NCI-H2029 (cell line): ENCODE results near the gene BTNL8.
"Not testable (repeated sequence)": the region's sequence is repeated elsewhere in the genome, so short reads cannot be mapped to it uniquely, and the experiment has no call there.

Experiments
- DNase-seq: peaks from one replicate; lab custom pipeline; 2025; lab: John Stamatoyannopoulos, UW

The BTNL8 gene

GRCh38 chr5:180874804-180875582 is 24.0 kb upstream of the BTNL8 start:
- DNase-seq: no peak

DNA sequence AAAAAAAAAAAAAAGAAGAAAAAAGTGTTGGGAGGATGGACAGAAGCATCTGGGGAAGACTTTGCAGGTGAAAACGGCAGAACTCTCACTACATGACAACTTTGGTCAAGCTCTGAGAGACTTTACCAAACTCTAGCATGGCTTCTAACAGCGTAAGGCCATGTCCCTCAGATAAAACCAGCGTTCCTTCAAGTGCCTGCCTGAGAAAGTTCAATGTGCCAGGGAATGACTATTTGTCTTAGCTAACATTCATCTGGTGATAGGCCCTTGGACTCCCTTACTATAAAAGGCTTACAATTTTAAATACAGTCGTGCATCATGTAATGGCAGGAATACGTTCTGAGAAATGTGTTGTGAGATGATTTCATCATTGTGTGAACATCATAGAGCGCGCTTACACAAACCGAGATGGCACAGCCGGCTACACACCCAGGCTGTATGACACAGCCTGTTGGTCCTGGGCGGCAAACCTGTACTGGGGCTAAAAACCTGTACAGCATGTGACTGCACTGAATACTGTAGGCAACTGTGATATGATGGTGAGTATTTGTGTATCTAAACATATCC is 23.0 kb upstream of the BTNL8 start:
- DNase-seq: no peak

- DNase-seq: peak; percentile 52
These were observed 13.0 kb upstream of the BTNL8 start for GRCh38 chr5:180885845-180886529.

- DNase-seq: no peak
These were observed 9.6 kb upstream of the BTNL8 start for GRCh38 chr5:180889381-180889780.

GRCh38 chr5:180895330-180895729 is 3.6 kb upstream of the BTNL8 start:
- DNase-seq: not testable (repeated sequence)

DNA sequence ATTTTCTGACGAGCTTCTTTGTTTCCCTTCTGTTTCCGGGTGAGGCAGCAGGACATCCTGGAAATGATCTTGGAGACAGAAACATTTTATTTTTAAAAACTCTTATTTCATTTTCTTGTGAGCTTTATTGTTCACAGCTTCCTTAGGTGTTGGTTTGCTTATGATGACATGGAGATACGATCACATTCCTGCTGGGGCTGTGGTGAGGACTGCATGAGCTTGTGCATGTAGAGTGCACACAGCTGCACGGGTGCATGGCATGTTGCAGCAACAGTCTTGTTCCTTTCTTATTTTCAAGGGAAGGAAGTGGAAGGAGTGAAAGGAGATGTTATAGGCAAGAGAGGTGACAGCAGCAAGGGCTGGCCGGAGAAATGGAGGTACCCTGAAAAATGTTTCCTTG is 1.2 kb downstream of the BTNL8 start:
- DNase-seq: no peak

GRCh38 chr5:180901319-180902009 is 2.5 kb downstream of the BTNL8 start:
- DNase-seq: no peak

GRCh38 chr5:180908400-180908799 is 9.4 kb downstream of the BTNL8 start:
- no peak for DNase-seq

DNA sequence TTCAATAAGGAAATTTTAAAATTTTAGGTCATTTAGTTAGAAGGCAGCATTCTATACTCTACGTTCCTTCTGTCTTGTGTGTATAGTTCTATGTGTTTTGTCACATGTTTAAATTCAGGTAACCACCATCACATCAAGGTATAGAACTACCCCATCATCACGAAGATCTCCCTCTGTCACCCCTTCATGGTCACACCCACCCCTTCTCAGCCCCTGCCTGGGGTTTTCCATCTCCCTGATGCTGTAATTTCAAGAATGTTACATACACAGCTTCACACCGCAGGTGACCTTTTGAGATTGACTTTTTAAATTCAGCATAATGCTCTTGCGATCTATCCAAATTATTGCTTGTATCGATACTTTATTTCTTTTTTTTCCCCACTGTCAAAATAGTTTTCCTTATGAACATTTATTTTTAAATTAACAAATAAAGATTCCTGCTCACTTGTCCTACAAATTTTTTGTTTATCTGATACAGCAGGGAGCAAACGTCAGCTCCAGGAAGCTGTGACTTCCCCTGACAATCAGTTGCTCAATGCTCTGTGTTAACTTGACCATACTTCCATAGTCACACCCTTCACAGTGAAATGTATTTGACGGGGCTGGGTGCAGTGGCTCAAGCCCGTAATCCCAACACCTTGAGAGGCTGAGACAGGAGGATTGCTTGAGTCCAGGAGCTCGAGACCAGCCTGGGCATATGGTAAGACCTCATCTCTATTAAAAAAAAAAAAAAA is 10.2 kb downstream of the BTNL8 start:
- no peak for DNase-seq

DNA sequence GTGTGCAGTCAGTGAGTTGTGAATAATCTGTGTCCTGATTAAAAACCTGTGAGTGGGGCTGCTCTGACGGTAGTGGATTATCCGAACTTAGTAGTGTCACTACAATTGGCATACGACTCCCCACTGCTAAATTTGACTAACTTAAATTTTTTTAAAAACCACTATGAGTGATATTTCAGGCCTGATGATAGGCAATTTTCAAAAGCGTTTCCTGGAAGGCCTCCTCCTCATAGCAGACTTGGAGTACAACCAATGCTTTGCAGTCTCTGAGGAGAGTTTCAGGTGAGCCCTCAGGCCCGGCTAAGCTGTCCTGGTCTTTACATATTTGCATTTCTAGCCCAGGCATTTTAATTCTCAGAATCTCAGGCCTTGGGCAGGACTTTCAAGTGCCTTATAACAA is 10.8 kb downstream of the BTNL8 start:
- DNase-seq: no peak

GRCh38 chr5:180910182-180910581 is 11.2 kb downstream of the BTNL8 start:
- no peak for DNase-seq

GRCh38 chr5:180910735-180911134 is 11.8 kb downstream of the BTNL8 start:
- DNase-seq: no peak

- no peak for DNase-seq
These were observed 15.7 kb downstream of the BTNL8 start for GRCh38 chr5:180914646-180915045.

DNA sequence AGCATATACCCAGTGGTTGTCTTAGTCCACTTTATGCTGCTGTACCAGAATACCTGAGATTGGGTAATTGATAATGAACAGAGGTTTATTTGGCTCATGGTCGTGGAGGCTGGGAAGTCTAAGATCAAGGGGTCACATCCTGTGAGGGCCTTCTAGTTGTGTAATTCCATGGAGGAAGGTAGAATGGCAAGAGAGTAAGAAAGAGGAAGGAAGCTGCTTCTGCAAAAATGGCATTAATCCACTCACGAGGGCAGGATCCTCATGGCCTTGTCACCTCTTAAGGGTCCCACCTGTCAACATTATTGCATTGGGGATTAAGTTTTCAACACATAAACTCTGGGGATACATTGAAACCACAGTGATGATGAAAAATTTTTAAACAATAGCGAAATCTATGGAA is 17.0 kb downstream of the BTNL8 start:
- DNase-seq: no peak

DNA sequence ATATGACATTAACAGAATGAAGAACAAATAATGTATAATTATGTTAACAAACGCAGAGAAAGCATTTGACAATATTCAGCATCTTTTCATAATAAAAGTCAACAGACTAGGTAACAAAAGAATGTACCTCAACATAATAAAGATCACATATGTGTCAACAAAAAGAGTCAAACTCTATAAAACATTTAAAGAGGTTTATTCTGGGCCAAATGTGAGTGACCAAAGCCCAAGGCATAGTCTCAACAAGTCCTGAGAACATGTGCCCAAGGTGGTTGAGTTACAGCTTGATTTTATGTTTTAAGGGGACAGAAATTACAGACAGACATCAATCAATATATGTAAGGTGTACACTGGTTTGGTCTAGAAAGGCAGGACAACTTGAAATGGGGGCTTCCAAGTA is 19.4 kb downstream of the BTNL8 start:
- no peak for DNase-seq

GRCh38 chr5:180920710-180921109 is 21.8 kb downstream of the BTNL8 start:
- no peak for DNase-seq

- DNase-seq: no peak
These were observed 24.0 kb downstream of the BTNL8 start for GRCh38 chr5:180922932-180923331.

- no peak for DNase-seq
These were observed 33.7 kb downstream of the BTNL8 start for GRCh38 chr5:180932660-180933059.

GRCh38 chr5:180935203-180935602 is 36.2 kb downstream of the BTNL8 start:
- DNase-seq: no peak

DNA sequence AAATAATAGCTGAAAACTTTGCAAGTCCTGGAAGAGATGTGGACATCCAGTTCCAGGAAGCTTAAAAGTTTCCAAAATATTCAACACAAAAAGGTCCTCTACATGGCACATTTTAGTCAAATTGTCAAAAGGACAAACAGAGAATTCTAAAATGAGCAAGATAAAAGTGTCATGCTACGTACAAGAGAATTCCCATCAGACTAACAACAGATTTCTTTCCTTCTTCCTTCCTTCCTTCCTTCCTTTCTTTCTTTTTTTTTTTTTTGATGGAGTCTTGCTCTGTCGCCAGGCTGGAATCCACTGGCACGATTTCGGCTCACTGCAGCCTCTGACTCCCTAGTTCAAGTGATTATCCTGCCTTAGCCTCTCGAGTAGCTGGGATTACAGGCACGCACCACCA is 39.3 kb downstream of the BTNL8 start:
- DNase-seq: no peak

DNA sequence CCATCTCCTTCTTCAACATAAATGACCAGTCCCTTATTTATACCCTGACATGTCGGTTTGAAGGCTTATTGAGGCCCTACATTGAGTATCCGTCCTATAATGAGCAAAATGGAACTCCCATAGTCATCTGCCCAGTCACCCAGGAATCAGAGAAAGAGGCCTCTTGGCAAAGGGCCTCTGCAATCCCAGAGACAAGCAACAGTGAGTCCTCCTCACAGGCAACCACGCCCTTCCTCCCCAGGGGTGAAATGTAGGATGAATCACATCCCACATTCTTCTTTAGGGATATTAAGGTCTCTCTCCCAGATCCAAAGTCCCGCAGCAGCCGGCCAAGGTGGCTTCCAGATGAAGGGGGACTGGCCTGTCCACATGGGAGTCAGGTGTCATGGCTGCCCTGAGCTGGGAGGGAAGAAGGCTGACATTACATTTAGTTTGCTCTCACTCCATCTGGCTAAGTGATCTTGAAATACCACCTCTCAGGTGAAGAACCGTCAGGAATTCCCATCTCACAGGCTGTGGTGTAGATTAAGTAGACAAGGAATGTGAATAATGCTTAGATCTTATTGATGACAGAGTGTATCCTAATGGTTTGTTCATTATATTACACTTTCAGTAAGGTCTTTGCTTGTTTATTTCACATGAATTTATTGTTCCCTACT is 51.5 kb downstream of the BTNL8 start:
- DNase-seq: no peak

DNA sequence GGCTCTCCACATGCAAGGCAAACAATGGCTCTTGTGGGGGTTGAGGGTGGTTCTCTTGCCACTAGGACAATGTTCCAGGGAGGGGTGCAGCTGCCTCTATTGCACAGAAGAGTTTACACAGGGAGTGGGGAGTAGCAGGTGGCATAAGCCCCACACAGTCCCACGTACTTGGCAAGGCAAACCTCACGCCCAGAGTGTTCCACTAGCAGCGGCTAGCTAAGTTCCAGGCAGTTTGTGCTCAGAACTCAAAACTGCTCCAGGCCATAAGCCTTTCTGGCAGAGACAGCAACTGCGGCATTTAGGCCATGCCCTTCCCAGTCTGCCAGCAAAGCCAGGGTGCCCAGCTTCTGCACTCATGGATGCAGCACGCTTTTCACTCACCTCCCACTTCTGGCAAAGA is 60.7 kb downstream of the BTNL8 start:
- no peak for DNase-seq
